ENCODE results near the gene SMIM28.
"Not testable (repeated sequence)": the region's sequence is repeated elsewhere in the genome, so short reads cannot be mapped to it uniquely, and the experiment has no call there.

The SMIM28 gene

GRCh38 chr6:138346302-138347195 lies 31.2 kb upstream of the SMIM28 start:
- no peak for TF ChIP-seq CTCF (IDR thresholded peaks at IDR 0.05; ENCODE audit: low read depth, low read length, missing control alignments)
- in situ Hi-C loops (cut with HindIII; ENCODE audit: low sequenced_read_pairs), result no loop called here
- no peak overlapping the region for H3K4me3 ChIP-seq (ENCODE audit: low read depth, low read length)
- DNase-seq (ENCODE audit: low read depth), result peak; percentile 43

- no peak overlapping the region for H3K4me3 ChIP-seq (ENCODE audit: low read depth, low read length)
- no peak for DNase-seq (ENCODE audit: low read depth)
- no peak for TF ChIP-seq CTCF (IDR thresholded peaks at IDR 0.05; ENCODE audit: low read depth, low read length, missing control alignments)
- in situ Hi-C loops (cut with HindIII; ENCODE audit: low sequenced_read_pairs), result no loop called here
Measured at GRCh38 chr6:138347864-138348263, 29.8 kb upstream of the SMIM28 start.

DNA sequence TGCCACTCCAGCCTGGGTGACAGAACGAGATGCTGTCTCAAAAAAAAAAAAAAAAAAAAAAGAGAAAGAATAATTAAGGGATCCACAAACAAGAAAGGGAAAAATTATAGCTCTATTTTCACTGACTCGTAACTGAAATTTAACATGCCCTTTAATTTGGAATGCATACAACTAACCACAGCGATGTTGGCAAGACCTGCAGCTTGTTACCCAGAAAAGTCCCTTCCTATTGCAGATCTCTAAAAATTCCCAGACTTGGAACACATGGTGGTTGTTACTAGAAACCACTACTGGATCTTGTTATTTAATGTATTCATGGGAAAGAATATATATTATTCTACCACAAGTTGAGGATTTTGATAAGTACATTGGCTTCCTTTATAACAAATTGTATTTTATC lies 27.8 kb upstream of the SMIM28 start:
- TF ChIP-seq CTCF (IDR thresholded peaks at IDR 0.05; ENCODE audit: low read depth, low read length, missing control alignments), result no peak
- peak; percentile 77 for DNase-seq (ENCODE audit: low read depth)
- H3K4me3 ChIP-seq (ENCODE audit: low read depth, low read length), result no peak overlapping the region
- in situ Hi-C loops (cut with HindIII; ENCODE audit: low sequenced_read_pairs), result no loop called here

DNA sequence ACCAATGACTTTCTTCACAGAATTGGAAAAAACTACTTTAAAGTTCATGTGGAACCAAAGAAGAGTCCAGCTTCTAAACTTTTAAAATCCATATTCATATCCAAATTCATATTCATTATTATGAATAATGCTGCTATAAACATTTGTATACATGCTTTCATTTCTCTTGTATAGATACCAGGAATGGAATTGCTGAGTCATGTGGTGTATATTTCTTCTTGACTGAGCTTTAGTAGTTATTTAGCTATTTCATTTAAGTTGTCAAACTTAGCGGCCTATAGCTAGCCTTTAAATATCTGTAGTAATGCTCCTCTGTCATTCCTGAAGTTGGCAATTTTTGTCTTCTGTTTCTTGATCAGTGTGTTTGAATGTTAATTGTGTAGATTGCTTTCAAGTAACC lies 19.8 kb upstream of the SMIM28 start:
- H3K4me3 ChIP-seq (ENCODE audit: low read depth, low read length), result no peak overlapping the region
- in situ Hi-C loops (cut with HindIII; ENCODE audit: low sequenced_read_pairs), result no loop called here
- no peak for TF ChIP-seq CTCF (IDR thresholded peaks at IDR 0.05; ENCODE audit: low read depth, low read length, missing control alignments)
- DNase-seq (ENCODE audit: low read depth), result no peak

DNA sequence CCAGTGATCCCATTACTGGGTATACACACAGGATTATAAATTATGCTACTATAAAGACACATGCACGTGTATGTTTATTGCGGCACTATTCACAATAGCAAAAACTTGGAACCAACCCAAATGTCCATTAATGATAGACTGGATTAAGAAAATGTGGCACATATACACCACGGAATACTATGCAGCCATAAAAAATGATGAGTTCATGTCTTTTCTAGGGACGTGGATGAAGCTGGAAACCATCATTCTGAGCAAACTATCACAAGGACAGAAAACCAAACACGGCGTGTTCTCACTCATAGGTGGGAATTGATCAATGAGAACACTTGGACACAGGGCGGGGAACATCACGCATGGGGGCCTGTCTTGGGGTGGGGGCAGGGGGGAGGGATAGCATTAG lies 9.0 kb upstream of the SMIM28 start:
- H3K4me3 ChIP-seq (ENCODE audit: low read depth, low read length); DNase-seq (ENCODE audit: low read depth); in situ Hi-C loops (cut with HindIII; ENCODE audit: low sequenced_read_pairs): not testable (repeated sequence)

GRCh38 chr6:138370631-138371451 lies 6.9 kb upstream of the SMIM28 start:
- in situ Hi-C loops (cut with HindIII; ENCODE audit: low sequenced_read_pairs), result no loop called here
- H3K4me3 ChIP-seq (ENCODE audit: low read depth, low read length), result no peak overlapping the region
- DNase-seq (ENCODE audit: low read depth), result no peak
- no peak for TF ChIP-seq CTCF (IDR thresholded peaks at IDR 0.05; ENCODE audit: low read depth, low read length, missing control alignments)

DNA sequence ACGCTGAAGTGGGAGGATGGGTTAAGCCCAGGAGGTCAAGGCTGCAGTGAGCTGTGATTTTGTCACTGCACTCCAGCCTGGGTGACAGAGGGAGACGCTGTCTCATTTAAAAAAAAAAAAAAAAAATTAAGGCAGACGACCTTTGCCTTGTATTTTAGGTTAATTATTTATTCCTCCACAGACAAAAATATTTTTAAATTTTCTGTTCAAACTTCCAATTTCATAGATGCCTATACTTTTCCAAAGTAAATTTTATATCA lies 6.3 kb upstream of the SMIM28 start:
- in situ Hi-C loops (cut with HindIII; ENCODE audit: low sequenced_read_pairs), result no loop called here

More for the DNA sequence above, 6.3 kb upstream of the SMIM28 start:
- no peak for TF ChIP-seq CTCF (IDR thresholded peaks at IDR 0.05; ENCODE audit: low read depth, low read length, missing control alignments)
- DNase-seq (ENCODE audit: low read depth), result no peak
- no peak overlapping the region for H3K4me3 ChIP-seq (ENCODE audit: low read depth, low read length)
